Measurements from ENCODE around the gene CDK19.
"Not testable (repeated sequence)": the region's sequence is repeated elsewhere in the genome, so short reads cannot be mapped to it uniquely, and the experiment has no call there.

Gene CDK19

DNA sequence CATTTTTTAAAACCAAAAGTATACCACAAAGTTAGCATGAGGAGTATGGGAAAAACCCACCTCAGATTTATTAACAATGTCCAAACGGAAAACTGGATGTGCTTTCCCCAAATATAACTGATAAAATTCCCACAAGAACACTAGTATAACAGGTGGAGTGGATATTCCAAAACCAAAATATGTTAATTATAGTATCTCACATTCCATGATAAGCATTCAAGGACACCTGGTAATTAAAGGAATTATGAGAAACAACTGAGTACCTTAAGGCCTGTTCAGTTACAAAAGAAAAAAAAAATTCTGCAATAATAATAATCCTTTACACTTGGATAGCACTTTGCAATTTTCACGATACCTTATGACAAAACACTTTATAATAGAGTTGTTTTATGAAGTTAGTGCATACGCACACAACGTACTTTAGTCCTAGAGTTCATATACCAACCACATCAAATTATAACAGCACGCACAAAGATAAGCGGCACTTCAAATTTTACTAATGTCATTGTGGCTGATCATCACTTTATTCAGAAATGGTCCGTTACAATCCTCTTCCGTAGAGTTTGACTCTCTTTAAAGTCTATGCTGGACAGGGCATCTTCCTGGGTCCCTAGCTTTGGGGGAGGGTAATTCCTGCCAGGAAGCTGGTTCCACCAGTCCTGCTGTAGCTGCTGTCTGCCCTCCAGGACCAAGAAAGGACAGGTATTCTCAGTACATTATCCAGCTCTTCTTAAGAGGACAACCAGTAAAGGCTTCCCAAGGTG is 1.7 kb downstream of the CDK19 start:
- 74 to 100% methylated on average over 3 to 4 of the region's 8 CpGs for WGBS, 2 experiments (ENCODE audit: insufficient coverage in 2 of 2)
- Histone ChIP-seq H3K36me3 (ENCODE audit: control insufficient read depth, insufficient read depth, low read length) (peaks cover 8% of the 10 kb centered on the region), H3K27ac (ENCODE audit: low read depth, low read length, severe bottlenecking) (no peak overlapping the region), H3K4me1 (ENCODE audit: control insufficient read depth, insufficient read depth, low read length, poor library complexity, severe bottlenecking) (peaks cover 12% of the 10 kb centered on the region), H3K9me3 (ENCODE audit: control insufficient read depth, low read length) (no peaks in the 10 kb centered on the region), H3K4me3 (ENCODE audit: extremely low read depth, insufficient read depth, low read length, poor library complexity, severe bottlenecking) (peak overlapping the region; percentile 92)

DNA sequence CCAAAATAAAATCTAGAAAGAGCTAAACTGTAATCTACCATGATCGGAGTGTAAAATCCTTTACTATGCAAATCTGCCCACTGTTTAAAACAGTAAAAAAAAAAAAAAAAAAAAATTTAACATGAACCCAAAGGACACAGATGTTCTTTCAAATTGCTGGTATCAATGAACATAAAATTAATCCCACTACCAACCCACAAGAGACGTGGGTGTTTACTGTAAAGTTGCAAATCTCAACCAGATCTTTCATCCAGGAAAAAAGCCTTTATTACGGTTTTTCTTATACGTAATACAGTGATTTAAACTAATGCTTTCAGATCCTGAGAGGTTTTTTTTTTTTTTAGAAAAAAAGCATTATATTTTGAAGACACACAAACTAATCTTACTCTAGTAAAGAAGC is 2.5 kb downstream of the CDK19 start:
- no CpG with 5 or more reads among the region's 4 CpGs for WGBS, 2 experiments (ENCODE audit: insufficient coverage in 2 of 2)
- Histone ChIP-seq H3K9me3 (ENCODE audit: control insufficient read depth, low read length) (no peaks in the 10 kb centered on the region), H3K4me3 (ENCODE audit: extremely low read depth, insufficient read depth, low read length, poor library complexity, severe bottlenecking) (no peak overlapping the region), H3K36me3 (ENCODE audit: control insufficient read depth, insufficient read depth, low read length) (peaks cover 8% of the 10 kb centered on the region), H3K4me1 (ENCODE audit: control insufficient read depth, insufficient read depth, low read length, poor library complexity, severe bottlenecking) (peaks cover 12% of the 10 kb centered on the region), H3K27ac (ENCODE audit: low read depth, low read length, severe bottlenecking) (no peak overlapping the region)

DNA sequence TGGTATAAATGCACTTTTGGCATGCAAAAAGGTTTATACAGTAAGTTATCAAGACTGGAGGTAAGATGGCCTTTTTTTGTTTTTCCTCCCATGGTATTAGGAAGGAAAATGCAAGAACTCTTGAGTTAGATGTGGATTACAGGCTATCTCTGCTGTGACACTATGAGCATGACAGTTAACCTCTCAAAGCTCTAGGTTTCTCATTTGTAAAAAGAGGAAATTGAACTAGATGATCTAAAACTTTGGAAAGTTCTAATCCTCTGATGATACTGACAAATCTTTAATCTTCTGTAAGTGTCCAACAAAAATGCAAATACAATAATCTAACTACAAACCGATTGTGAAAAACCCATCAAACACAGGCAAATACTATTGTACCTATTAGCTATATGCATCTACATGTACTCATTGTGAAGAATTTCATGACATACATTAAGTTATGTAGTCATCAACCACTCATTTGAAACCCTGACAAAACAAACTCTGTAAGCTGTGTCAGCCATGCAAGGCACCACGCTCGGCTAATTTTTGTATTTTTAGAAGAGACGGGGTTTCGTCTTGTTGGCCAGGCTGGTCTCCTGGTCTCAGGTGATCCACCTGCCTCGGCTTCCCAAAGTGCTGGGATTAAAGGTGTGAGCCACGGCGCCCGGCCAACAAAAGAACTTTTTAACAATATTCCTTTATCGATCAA is 4.2 kb downstream of the CDK19 start:
- Histone ChIP-seq H3K4me3 (ENCODE audit: extremely low read depth, insufficient read depth, low read length, poor library complexity, severe bottlenecking) (no peak overlapping the region), H3K27ac (ENCODE audit: low read depth, low read length, severe bottlenecking) (no peak overlapping the region), H3K9me3 (ENCODE audit: control insufficient read depth, low read length) (no peaks in the 10 kb centered on the region), H3K36me3 (ENCODE audit: control insufficient read depth, insufficient read depth, low read length) (peaks cover 8% of the 10 kb centered on the region), H3K4me1 (ENCODE audit: control insufficient read depth, insufficient read depth, low read length, poor library complexity, severe bottlenecking) (peaks cover 9% of the 10 kb centered on the region)
- 95 to 100% methylated on average over 4 to 5 of the region's 10 CpGs for WGBS, 2 experiments (ENCODE audit: insufficient coverage in 2 of 2)

DNA sequence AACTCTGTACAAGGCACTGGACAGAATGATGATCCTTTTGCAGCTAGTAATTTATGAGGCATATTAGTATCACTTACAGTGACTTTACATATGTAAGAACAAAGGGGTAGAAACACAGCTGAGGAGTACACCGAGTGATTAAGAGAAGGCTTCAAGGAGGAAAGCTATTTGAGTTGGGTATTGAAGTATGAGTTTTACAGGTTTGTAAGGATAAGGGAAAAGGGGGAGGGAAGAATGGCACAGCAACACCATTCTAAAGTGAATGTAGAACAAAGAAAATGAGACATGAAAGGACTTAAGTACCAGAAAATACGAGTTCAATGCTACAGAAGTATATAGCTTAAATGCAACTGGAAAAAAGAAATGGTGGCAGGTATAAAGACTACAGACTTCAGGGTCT is 5.5 kb downstream of the CDK19 start:
- WGBS, 2 experiments (ENCODE audit: insufficient coverage in 2 of 2), result 88 to 96% methylated on average over 2 of the region's 2 CpGs

GRCh38 chr6:110802175-110802574 is 13.1 kb downstream of the CDK19 start:
- not testable (repeated sequence) for H3K27ac ChIP-seq (ENCODE audit: low read depth, low read length, severe bottlenecking); H3K4me1 ChIP-seq (ENCODE audit: control insufficient read depth, insufficient read depth, low read length, poor library complexity, severe bottlenecking); H3K9me3 ChIP-seq (ENCODE audit: control insufficient read depth, low read length); H3K36me3 ChIP-seq (ENCODE audit: control insufficient read depth, insufficient read depth, low read length); H3K4me3 ChIP-seq (ENCODE audit: extremely low read depth, insufficient read depth, low read length, poor library complexity, severe bottlenecking)
- WGBS, 2 experiments (ENCODE audit: insufficient coverage in 2 of 2), result 75 to 100% methylated on average over 1 of the region's 3 CpGs

More for the DNA sequence above, 5.5 kb downstream of the CDK19 start:
- Histone ChIP-seq H3K4me1 (ENCODE audit: control insufficient read depth, insufficient read depth, low read length, poor library complexity, severe bottlenecking) (peaks cover 9% of the 10 kb centered on the region), H3K27ac (ENCODE audit: low read depth, low read length, severe bottlenecking) (no peak overlapping the region), H3K36me3 (ENCODE audit: control insufficient read depth, insufficient read depth, low read length) (peaks cover 8% of the 10 kb centered on the region), H3K4me3 (ENCODE audit: extremely low read depth, insufficient read depth, low read length, poor library complexity, severe bottlenecking) (no peak overlapping the region), H3K9me3 (ENCODE audit: control insufficient read depth, low read length) (no peaks in the 10 kb centered on the region)

DNA sequence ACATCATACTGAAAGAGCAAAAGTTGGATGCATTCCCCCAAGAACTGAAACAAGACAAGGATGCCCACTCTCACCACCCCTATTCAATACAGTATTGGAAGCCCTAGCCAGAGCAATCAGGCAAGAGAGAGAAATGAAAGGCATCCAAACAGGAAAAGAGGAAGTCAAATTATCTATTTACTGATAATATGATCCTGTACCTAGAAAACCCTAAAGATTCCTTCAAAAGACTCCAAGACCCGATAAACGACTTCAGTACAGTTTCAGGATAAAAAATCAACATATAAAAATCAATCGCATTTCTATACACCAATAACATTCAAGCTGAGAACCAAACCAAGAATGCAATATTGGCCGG is 14.5 kb downstream of the CDK19 start:
- 80% methylated on average over 2 of the region's 4 CpGs; no CpG with 5 or more reads in 1 of the 2 experiments for WGBS, 2 experiments (ENCODE audit: insufficient coverage in 2 of 2)
- no peaks in the 10 kb centered on the region for H3K4me1 ChIP-seq (ENCODE audit: control insufficient read depth, insufficient read depth, low read length, poor library complexity, severe bottlenecking)
- H3K9me3 ChIP-seq (ENCODE audit: control insufficient read depth, low read length), result no peaks in the 10 kb centered on the region
- no peak overlapping the region for H3K4me3 ChIP-seq (ENCODE audit: extremely low read depth, insufficient read depth, low read length, poor library complexity, severe bottlenecking)
- H3K36me3 ChIP-seq (ENCODE audit: control insufficient read depth, insufficient read depth, low read length), result no peaks in the 10 kb centered on the region
- no peak overlapping the region for H3K27ac ChIP-seq (ENCODE audit: low read depth, low read length, severe bottlenecking)

GRCh38 chr6:110800196-110800838 is 15.0 kb downstream of the CDK19 start:
- no peak overlapping the region for H3K4me3 ChIP-seq (ENCODE audit: extremely low read depth, insufficient read depth, low read length, poor library complexity, severe bottlenecking)
- no peaks in the 10 kb centered on the region for H3K9me3 ChIP-seq (ENCODE audit: control insufficient read depth, low read length)
- 85 to 87% methylated on average over 5 of the region's 5 CpGs for WGBS, 2 experiments (ENCODE audit: insufficient coverage in 2 of 2)
- no peak overlapping the region for H3K27ac ChIP-seq (ENCODE audit: low read depth, low read length, severe bottlenecking)
- no peaks in the 10 kb centered on the region for H3K36me3 ChIP-seq (ENCODE audit: control insufficient read depth, insufficient read depth, low read length)
- H3K4me1 ChIP-seq (ENCODE audit: control insufficient read depth, insufficient read depth, low read length, poor library complexity, severe bottlenecking), result no peaks in the 10 kb centered on the region

DNA sequence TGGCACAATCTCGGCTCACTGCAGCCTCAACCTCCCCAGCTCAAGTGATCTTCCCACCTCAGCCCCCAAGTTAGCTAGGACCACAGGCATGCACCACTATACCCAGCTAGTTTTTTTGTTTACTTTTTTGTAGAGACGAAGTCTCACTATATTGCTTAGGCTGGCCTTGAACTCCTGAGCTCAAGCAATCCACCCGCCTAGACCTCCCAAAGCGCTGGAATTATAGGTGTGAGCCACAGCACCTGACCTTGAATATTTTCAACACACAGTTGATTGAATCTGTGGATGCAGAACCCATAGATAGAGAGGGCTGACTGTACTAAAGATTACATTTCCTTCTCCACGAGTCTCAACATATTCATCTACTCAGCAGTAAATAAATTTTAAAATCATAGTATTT is 15.6 kb downstream of the CDK19 start:
- Histone ChIP-seq H3K36me3 (ENCODE audit: control insufficient read depth, insufficient read depth, low read length) (no peaks in the 10 kb centered on the region), H3K4me1 (ENCODE audit: control insufficient read depth, insufficient read depth, low read length, poor library complexity, severe bottlenecking) (no peaks in the 10 kb centered on the region), H3K4me3 (ENCODE audit: extremely low read depth, insufficient read depth, low read length, poor library complexity, severe bottlenecking) (no peak overlapping the region), H3K9me3 (ENCODE audit: control insufficient read depth, low read length) (no peaks in the 10 kb centered on the region), H3K27ac (ENCODE audit: low read depth, low read length, severe bottlenecking) (no peak overlapping the region)
- WGBS, 2 experiments (ENCODE audit: insufficient coverage in 2 of 2), result 100% methylated on average over 2 of the region's 5 CpGs; no CpG with 5 or more reads in 1 of the 2 experiments

DNA sequence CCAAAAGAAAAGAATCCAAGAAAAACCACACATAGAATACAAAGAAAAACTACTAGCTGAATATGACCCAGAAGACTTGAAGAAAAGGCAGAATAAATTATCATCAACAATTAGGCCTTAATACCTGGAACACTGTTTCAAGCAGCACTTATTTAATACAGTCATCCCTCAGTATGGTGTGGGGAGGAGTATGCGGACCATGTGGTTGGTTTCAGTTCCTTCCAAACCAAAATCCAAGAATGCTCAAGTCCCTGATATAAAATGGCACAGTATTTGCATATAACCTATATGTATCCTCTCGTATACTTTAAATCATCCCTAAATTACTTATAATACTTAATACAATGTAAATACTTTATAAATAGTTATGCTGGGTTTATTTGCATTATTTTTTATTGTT is 16.1 kb downstream of the CDK19 start:
- H3K36me3 ChIP-seq (ENCODE audit: control insufficient read depth, insufficient read depth, low read length), result no peaks in the 10 kb centered on the region
- H3K4me3 ChIP-seq (ENCODE audit: extremely low read depth, insufficient read depth, low read length, poor library complexity, severe bottlenecking), result no peak overlapping the region
- WGBS, 2 experiments (ENCODE audit: insufficient coverage in 2 of 2), result no CpG with 5 or more reads among the region's 2 CpGs
- no peak overlapping the region for H3K27ac ChIP-seq (ENCODE audit: low read depth, low read length, severe bottlenecking)
- H3K4me1 ChIP-seq (ENCODE audit: control insufficient read depth, insufficient read depth, low read length, poor library complexity, severe bottlenecking), result no peaks in the 10 kb centered on the region
- H3K9me3 ChIP-seq (ENCODE audit: control insufficient read depth, low read length), result no peaks in the 10 kb centered on the region

GRCh38 chr6:110795271-110795670 is 20.0 kb downstream of the CDK19 start:
- Histone ChIP-seq H3K36me3 (ENCODE audit: control insufficient read depth, insufficient read depth, low read length) (no peaks in the 10 kb centered on the region), H3K4me3 (ENCODE audit: extremely low read depth, insufficient read depth, low read length, poor library complexity, severe bottlenecking) (no peak overlapping the region), H3K27ac (ENCODE audit: low read depth, low read length, severe bottlenecking) (no peak overlapping the region), H3K4me1 (ENCODE audit: control insufficient read depth, insufficient read depth, low read length, poor library complexity, severe bottlenecking) (no peaks in the 10 kb centered on the region), H3K9me3 (ENCODE audit: control insufficient read depth, low read length) (no peaks in the 10 kb centered on the region)
- no CpG with 5 or more reads among the region's 1 CpG for WGBS, 2 experiments (ENCODE audit: insufficient coverage in 2 of 2)

GRCh38 chr6:110786696-110787095 is 28.6 kb downstream of the CDK19 start:
- no peak overlapping the region for H3K27ac ChIP-seq (ENCODE audit: low read depth, low read length, severe bottlenecking)
- H3K4me1 ChIP-seq (ENCODE audit: control insufficient read depth, insufficient read depth, low read length, poor library complexity, severe bottlenecking), result no peaks in the 10 kb centered on the region
- peaks cover 13% of the 10 kb centered on the region for H3K9me3 ChIP-seq (ENCODE audit: control insufficient read depth, low read length)
- WGBS, 2 experiments (ENCODE audit: insufficient coverage in 2 of 2), result 92 to 100% methylated on average over 1 of the region's 1 CpG
- H3K36me3 ChIP-seq (ENCODE audit: control insufficient read depth, insufficient read depth, low read length), result no peaks in the 10 kb centered on the region
- no peak overlapping the region for H3K4me3 ChIP-seq (ENCODE audit: extremely low read depth, insufficient read depth, low read length, poor library complexity, severe bottlenecking)

Data from mesodermal cell (in vitro differentiated cells).